HFFc6 (cell line): Measurements from ENCODE around the gene FHL3. TPM values are rescaled to one million over a fixed set of nuclear protein-coding genes. Genes with fewer than 3 reads are reported as not detected.

Experiments
- DNase-seq: peaks from one replicate; pipeline ENCODE4 v3.0.0-alpha.2; 2018
- H3K27ac Mint-ChIP-seq: 2 replicates; pipeline ENCODE4 v1.8.0; 2020; ENCODE audit warnings: mild to moderate bottlenecking, mixed read lengths
- H3K27me3 Mint-ChIP-seq: 2 replicates; pipeline ENCODE4 v1.8.0; 2021; ENCODE audit warnings: mild to moderate bottlenecking, moderate library complexity, mixed read lengths; ENCODE audit not compliant: insufficient read depth
- H3K36me3 Mint-ChIP-seq: 2 replicates; pipeline ENCODE4 v1.8.0; 2021; ENCODE audit warnings: low read depth, mixed read lengths
- H3K4me1 Mint-ChIP-seq: 2 replicates; pipeline ENCODE4 v1.8.0; 2020; ENCODE audit warnings: low read depth, mixed read lengths
- H3K4me3 Mint-ChIP-seq: 2 replicates; pipeline ENCODE4 v1.8.0; 2020; ENCODE audit warnings: mild to moderate bottlenecking, moderate library complexity, mixed read lengths
- H3K9me3 Mint-ChIP-seq: 2 replicates; pipeline ENCODE4 v1.8.0; 2020; ENCODE audit warnings: mild to moderate bottlenecking, mixed read lengths
- total RNA-seq, 6 experiments: library from RNA; stranded (reverse); fragmentation: NEBNext Ultra II Directional; extraction: Animal tissue kit (Norgen Biotek cat#: 25700); gene quantifications; 2 replicates in 1 of 6; 3 replicates in 5 of 6; pipeline ENCODE4 v1.2.3, GENCODE V29; 2021
- TF ChIP-seq, protein P1 (sequence below): fragments of 200-600 bp; sonication (generic); IDR thresholded peaks from 2 replicates; pipeline ENCODE4 v1.5.0; 2021; ENCODE audit warnings: antibody characterized with exemption, mild to moderate bottlenecking

FHL3 gene
- total RNA-seq, 6 experiments from 2014 or later, result 29.4 to 40.9 (median 33.2) TPM

DNA sequence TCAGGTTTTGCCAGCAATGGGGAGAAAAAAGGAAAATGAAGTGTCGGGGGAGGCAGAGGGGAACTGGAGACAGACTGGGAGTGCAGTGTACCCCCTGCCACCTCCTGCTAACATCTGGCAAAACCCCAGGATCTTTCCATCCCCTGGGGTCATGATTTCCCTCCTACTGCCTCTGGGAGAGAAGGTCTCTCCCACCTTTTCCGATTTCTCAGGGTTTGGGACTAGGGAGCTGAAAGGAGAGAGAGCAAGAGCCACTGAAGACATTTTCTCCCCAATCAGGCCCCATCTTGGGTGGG lies 5.1 kb downstream of the FHL3 start:
- Mint-ChIP-seq H3K4me3 (peak overlapping the region; percentile 82), H3K4me1 (peaks cover 76% of the 10 kb centered on the region), H3K27ac (peak overlapping the region; percentile 97), H3K36me3 (peaks cover 20% of the 10 kb centered on the region), H3K9me3 (no peaks in the 10 kb centered on the region), H3K27me3 (peaks cover 2% of the 10 kb centered on the region; the same call in 1 of the 2 replicates)
- TF ChIP-seq, protein P1, sequence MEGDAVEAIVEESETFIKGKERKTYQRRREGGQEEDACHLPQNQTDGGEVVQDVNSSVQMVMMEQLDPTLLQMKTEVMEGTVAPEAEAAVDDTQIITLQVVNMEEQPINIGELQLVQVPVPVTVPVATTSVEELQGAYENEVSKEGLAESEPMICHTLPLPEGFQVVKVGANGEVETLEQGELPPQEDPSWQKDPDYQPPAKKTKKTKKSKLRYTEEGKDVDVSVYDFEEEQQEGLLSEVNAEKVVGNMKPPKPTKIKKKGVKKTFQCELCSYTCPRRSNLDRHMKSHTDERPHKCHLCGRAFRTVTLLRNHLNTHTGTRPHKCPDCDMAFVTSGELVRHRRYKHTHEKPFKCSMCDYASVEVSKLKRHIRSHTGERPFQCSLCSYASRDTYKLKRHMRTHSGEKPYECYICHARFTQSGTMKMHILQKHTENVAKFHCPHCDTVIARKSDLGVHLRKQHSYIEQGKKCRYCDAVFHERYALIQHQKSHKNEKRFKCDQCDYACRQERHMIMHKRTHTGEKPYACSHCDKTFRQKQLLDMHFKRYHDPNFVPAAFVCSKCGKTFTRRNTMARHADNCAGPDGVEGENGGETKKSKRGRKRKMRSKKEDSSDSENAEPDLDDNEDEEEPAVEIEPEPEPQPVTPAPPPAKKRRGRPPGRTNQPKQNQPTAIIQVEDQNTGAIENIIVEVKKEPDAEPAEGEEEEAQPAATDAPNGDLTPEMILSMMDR, result no peak
- no peak for DNase-seq

DNA sequence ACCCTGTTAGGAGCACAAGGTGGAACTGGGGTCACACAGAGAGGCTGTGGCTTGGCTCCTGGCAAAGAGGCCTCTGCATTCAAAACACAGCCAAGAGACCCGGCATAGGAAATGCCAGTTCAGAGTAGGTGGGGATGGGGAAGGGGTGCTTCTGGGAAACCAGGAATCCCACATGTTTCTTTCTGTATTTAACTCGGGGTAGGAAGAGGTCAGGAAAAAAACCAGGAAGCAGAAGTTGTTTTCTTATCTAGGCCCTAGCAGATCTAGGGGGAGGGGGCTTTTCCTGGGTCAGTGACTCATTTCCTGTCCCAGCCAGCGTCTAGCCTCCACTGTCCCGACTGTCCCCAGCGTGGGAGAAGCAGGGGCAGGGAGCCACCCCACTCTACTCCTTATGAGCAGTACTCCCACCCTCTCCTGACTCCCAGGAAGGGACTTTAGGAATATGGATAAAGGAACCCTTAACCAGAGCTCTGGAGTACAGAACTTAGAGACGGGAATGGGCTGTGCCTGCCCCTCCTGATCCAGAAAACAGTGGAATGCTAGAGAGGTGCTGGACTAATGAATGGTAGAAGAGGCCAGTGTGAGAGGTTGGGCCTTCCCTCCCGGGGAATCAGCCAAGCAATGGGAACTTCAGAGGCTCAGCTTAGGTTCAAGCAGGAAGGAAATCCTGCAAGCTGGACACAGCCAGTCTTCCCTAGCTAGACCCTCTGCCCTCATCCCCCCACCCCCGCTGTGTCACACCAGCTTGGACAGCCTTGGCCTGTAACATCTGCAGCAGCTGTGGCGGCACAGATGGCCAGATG lies 5.7 kb downstream of the FHL3 start:
- Mint-ChIP-seq H3K4me1 (peaks cover 80% of the 10 kb centered on the region), H3K27ac (peak overlapping the region; percentile 97), H3K4me3 (peak overlapping the region; percentile 82), H3K27me3 (peaks cover 2% of the 10 kb centered on the region; the same call in 1 of the 2 replicates), H3K9me3 (no peaks in the 10 kb centered on the region), H3K36me3 (peaks cover 25% of the 10 kb centered on the region)
- TF ChIP-seq, protein P1, result no peak
- peak; percentile 50 for DNase-seq

DNA sequence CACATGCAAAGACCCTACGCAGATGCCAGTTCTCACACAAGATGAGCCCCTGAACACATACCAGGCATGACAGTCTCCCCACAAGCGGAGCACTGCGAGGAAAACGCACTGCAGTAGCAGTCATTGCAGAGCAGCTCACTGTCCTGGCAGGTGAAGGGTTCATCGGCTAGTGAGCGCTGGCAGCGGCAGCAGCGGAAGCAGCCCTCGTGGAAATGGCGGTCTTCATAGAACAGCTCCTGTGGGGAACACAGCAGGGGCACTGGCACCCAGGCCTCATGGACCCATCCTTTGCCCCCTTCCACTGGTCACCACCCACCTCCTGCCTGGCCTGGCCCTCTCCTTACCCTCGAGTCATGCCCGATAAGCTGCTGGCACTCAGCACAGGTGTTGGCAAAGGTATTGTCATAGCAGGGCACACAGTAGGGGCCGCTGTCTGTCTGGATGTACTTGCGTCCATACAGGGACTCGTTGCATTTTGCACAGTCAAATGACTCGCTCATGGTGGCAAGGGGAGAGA lies 6.3 kb downstream of the FHL3 start:
- H3K27me3 Mint-ChIP-seq, result peaks cover 2% of the 10 kb centered on the region; the same call in 1 of the 2 replicates
- no peak for DNase-seq
- H3K4me1 Mint-ChIP-seq, result peaks cover 78% of the 10 kb centered on the region
- TF ChIP-seq, protein P1, result no peak
- peak overlapping the region; percentile 97 for H3K27ac Mint-ChIP-seq
- no peaks in the 10 kb centered on the region for H3K9me3 Mint-ChIP-seq
- peak overlapping the region; percentile 82 for H3K4me3 Mint-ChIP-seq
- H3K36me3 Mint-ChIP-seq, result peaks cover 29% of the 10 kb centered on the region

DNA sequence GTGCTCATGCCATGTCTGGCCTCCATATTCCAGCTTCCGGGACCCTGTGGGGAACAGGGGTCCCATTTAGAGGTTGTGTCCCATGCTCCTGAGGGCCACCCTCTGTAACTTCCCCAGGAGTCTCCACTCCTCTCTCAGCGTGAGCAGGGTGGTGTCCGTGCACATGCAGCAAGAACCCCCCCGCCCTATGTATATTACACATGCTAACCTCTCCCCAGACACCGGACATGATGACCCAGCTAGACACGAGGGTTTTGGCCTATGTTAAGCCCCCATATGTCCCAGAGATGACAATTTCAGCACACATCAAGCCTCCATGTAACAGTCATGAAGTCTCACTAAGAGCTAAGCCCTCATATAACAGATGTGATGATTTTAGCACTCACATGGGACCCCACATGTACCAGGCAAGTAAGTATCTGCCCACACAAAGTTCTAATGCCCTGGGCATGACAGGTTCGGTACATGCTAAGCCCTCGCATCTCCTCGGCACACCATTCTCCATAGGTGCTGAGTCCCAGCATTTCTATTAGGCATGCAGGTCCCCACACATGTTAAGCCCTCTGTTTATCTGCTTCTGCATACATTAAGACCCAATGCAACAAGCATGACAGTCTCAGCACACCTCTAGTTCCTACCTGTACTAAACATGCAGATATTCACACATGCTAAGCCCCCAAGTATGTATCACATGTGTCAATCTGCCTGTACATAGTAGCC lies 7.1 kb downstream of the FHL3 start:
- peaks cover 71% of the 10 kb centered on the region for H3K4me1 Mint-ChIP-seq
- TF ChIP-seq, protein P1, result no peak
- no peak overlapping the region for H3K4me3 Mint-ChIP-seq
- H3K9me3 Mint-ChIP-seq, result no peaks in the 10 kb centered on the region
- peaks cover 2% of the 10 kb centered on the region; the same call in 1 of the 2 replicates for H3K27me3 Mint-ChIP-seq
- H3K36me3 Mint-ChIP-seq, result peaks cover 29% of the 10 kb centered on the region
- no peak for DNase-seq
- peak overlapping the region; percentile 97 for H3K27ac Mint-ChIP-seq

DNA sequence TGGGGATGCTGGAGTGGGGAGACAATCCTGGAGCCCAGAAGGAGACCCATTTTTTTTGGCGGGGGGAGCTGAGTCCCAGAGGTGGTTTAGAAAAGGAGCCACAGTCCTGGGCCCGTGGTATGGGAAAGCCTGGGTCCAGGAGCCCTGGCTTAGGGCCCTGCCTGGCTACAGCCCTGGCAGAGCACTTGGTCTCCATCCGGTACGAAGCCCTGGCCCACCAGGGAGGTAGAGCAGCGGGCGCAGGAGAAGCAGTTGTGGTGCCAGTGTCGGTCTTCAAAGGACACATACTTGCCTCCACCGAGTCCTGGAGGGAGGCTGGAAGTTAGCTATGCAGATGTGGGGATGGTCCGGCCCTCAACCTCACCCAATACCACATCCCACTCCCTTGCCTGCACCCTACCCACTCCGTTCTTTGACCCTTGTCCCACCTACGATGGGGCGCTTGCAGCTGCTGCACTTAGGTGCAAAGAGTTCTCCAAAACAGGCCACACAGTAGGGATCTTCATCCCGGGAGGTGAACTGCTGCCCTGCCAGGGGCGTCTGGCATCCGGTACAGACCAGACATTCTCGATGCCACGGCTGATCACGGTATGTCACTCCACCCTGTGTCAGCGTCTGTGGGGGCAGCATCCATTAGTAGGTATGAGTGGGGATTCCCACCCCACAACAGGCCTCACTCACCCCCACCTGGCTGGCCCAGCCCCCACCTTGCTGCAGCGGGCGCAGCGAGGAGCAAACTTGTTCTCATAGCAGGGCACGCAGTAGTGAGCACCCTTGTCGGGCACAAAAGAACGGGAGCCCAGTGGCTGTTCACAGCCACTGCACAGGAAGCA lies 7.8 kb downstream of the FHL3 start:
- Mint-ChIP-seq H3K27me3 (peaks cover 2% of the 10 kb centered on the region; the same call in 1 of the 2 replicates), H3K36me3 (peaks cover 29% of the 10 kb centered on the region), H3K9me3 (no peaks in the 10 kb centered on the region), H3K4me3 (no peak overlapping the region), H3K4me1 (peaks cover 67% of the 10 kb centered on the region), H3K27ac (no peak overlapping the region; the same call in 1 of the 2 replicates)
- TF ChIP-seq, protein P1, result no peak
- DNase-seq, result no peak
